ENCODE data around the gene BMP4. TPM values are rescaled to one million over a fixed set of nuclear protein-coding genes. Genes with fewer than 3 reads are reported as not detected.

Gene BMP4
- total and polyA plus RNA-seq, 2 experiments from 2014 or later, result 2.5 to 3.9 TPM

DNA sequence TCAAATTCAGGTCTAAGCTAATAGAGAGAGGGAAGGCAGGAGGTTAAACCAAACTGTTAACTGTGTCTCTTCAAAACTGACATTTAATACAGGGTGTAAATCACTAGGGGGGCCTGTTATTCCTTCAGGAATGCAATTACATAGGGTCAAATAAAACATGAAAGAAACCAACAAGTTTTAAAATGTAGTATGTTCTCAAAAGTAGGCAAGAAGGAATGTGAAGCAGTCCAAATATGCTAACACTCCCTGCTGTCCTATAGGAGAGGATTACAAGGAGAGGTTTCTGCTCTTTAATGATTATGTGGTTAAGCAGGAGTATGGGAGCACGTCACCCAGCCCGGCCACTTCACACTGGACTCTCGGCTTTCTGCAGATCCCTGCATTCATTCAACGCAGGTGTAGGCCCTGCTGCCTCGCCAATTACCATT is 42.5 kb upstream of the BMP4 start (continued):
- TF ChIP-seq, protein P1, sequence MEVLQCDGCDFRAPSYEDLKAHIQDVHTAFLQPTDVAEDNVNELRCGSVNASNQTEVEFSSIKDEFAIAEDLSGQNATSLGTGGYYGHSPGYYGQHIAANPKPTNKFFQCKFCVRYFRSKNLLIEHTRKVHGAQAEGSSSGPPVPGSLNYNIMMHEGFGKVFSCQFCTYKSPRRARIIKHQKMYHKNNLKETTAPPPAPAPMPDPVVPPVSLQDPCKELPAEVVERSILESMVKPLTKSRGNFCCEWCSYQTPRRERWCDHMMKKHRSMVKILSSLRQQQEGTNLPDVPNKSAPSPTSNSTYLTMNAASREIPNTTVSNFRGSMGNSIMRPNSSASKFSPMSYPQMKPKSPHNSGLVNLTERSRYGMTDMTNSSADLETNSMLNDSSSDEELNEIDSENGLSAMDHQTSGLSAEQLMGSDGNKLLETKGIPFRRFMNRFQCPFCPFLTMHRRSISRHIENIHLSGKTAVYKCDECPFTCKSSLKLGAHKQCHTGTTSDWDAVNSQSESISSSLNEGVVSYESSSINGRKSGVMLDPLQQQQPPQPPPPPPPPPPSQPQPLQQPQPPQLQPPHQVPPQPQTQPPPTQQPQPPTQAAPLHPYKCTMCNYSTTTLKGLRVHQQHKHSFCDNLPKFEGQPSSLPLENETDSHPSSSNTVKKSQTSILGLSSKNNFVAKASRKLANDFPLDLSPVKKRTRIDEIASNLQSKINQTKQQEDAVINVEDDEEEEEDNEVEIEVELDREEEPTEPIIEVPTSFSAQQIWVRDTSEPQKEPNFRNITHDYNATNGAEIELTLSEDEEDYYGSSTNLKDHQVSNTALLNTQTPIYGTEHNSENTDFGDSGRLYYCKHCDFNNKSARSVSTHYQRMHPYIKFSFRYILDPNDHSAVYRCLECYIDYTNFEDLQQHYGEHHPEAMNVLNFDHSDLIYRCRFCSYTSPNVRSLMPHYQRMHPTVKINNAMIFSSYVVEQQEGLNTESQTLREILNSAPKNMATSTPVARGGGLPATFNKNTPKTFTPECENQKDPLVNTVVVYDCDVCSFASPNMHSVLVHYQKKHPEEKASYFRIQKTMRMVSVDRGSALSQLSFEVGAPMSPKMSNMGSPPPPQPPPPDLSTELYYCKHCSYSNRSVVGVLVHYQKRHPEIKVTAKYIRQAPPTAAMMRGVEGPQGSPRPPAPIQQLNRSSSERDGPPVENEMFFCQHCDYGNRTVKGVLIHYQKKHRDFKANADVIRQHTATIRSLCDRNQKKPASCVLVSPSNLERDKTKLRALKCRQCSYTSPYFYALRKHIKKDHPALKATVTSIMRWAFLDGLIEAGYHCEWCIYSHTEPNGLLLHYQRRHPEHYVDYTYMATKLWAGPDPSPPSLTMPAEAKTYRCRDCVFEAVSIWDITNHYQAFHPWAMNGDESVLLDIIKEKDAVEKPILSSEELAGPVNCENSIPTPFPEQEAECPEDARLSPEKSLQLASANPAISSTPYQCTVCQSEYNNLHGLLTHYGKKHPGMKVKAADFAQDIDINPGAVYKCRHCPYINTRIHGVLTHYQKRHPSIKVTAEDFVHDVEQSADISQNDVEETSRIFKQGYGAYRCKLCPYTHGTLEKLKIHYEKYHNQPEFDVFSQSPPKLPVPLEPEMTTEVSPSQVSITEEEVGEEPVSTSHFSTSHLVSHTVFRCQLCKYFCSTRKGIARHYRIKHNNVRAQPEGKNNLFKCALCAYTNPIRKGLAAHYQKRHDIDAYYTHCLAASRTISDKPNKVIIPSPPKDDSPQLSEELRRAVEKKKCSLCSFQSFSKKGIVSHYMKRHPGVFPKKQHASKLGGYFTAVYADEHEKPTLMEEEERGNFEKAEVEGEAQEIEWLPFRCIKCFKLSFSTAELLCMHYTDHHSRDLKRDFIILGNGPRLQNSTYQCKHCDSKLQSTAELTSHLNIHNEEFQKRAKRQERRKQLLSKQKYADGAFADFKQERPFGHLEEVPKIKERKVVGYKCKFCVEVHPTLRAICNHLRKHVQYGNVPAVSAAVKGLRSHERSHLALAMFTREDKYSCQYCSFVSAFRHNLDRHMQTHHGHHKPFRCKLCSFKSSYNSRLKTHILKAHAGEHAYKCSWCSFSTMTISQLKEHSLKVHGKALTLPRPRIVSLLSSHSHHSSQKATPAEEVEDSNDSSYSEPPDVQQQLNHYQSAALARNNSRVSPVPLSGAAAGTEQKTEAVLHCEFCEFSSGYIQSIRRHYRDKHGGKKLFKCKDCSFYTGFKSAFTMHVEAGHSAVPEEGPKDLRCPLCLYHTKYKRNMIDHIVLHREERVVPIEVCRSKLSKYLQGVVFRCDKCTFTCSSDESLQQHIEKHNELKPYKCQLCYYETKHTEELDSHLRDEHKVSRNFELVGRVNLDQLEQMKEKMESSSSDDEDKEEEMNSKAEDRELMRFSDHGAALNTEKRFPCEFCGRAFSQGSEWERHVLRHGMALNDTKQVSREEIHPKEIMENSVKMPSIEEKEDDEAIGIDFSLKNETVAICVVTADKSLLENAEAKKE (CRISPR knock-in tag; IDR thresholded peaks at IDR 0.05), result no peak
- TF ChIP-seq POLR2AphosphoS5 (IDR thresholded peaks at IDR 0.05; ENCODE audit: low read depth), result no peak

DNA sequence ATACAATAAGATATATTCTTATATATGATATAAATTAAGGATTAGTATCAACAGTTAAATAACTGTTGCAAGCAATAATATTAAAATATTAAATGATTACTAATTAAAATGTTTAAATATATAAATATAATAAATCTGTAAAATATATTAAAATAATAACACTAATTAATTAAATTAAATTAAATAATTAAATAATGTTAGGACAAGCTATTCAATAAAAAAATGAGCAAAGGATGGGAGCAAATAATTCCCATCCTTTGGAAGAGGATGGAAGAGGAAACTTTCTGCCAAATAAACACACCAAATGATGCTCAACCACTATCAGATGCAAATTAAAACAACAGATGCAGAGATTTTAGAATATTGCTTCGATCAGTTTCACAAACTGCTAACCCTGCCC is 39.4 kb upstream of the BMP4 start:
- H3K9me2 ChIP-seq (ENCODE audit: insufficient read depth), result no peaks in the 10 kb centered on the region; the same call in 1 of the 2 replicates
- H3K79me2 ChIP-seq (replicated peaks; ENCODE audit: insufficient read depth), result no peaks in the 10 kb centered on the region
- no peaks in the 10 kb centered on the region for H3K36me3 ChIP-seq (ENCODE audit: insufficient read depth)
- H3K4me1 Mint-ChIP-seq, result peaks cover 13% of the 10 kb centered on the region
- no peaks in the 10 kb centered on the region for H3K9me3 Mint-ChIP-seq
- no peaks in the 10 kb centered on the region; the same call in 1 of the 2 replicates for H4K20me1 ChIP-seq (replicated peaks; ENCODE audit: insufficient read depth)
- no peak overlapping the region for H3K4me2 ChIP-seq
- H3K4me1 ChIP-seq (ENCODE audit: insufficient read depth), result no peaks in the 10 kb centered on the region
- ATAC-seq, result no peak
- no peaks in the 10 kb centered on the region for H3K27me3 ChIP-seq (ENCODE audit: insufficient read depth)
- no peaks in the 10 kb centered on the region for H3F3A ChIP-seq (replicated peaks; ENCODE audit: low read depth)
- H3K4me3 Mint-ChIP-seq, result no peak overlapping the region
- H3K27ac ChIP-seq (ENCODE audit: low read depth), result no peak overlapping the region
- no peak overlapping the region for H3K4me3 ChIP-seq
- no peak for DNase-seq (ENCODE audit: low spot score)
- H3K27me3 Mint-ChIP-seq (ENCODE audit: insufficient read depth, low read depth, poor library complexity), result no peaks in the 10 kb centered on the region
- no peak overlapping the region for H3K27ac Mint-ChIP-seq
- H2AFZ ChIP-seq, result no peak overlapping the region
- no peaks in the 10 kb centered on the region for H3K36me3 Mint-ChIP-seq (ENCODE audit: low read depth)
- TF ChIP-seq, protein P2, sequence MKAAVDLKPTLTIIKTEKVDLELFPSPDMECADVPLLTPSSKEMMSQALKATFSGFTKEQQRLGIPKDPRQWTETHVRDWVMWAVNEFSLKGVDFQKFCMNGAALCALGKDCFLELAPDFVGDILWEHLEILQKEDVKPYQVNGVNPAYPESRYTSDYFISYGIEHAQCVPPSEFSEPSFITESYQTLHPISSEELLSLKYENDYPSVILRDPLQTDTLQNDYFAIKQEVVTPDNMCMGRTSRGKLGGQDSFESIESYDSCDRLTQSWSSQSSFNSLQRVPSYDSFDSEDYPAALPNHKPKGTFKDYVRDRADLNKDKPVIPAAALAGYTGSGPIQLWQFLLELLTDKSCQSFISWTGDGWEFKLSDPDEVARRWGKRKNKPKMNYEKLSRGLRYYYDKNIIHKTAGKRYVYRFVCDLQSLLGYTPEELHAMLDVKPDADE (IDR thresholded peaks at IDR 0.05), result no peak
- no peak for TF ChIP-seq EZH2 (IDR thresholded peaks at IDR 0.05; ENCODE audit: low read depth, unreplicated experiment)
- TF ChIP-seq, protein P1 (CRISPR knock-in tag; IDR thresholded peaks at IDR 0.05), result no peak
